Osteoblast (primary cell): ENCODE data around the gene SLC30A10. TPM values are rescaled to one million over a fixed set of nuclear protein-coding genes. Genes with fewer than 3 reads are reported as not detected.
"Not testable (repeated sequence)": the region's sequence is repeated elsewhere in the genome, so short reads cannot be mapped to it uniquely, and the experiment has no call there.

Experiments used
- DNase-seq: peaks from one replicate; pipeline ENCODE4 v3.0.0; 2011; ENCODE audit warnings: low spot score, mixed read lengths; ENCODE audit not compliant: insufficient read length; ENCODE audit errors: missing footprints
- H2AFZ ChIP-seq: 2 replicates; pipeline ENCODE4 v1.6.0; 2011; ENCODE audit warnings: mild to moderate bottlenecking, low read length
- H3K27ac ChIP-seq: 2 replicates; pipeline ENCODE4 v1.5.1; 2011; ENCODE audit warnings: mild to moderate bottlenecking, low read depth, low read length, moderate library complexity
- H3K27me3 ChIP-seq: 2 replicates; pipeline ENCODE4 v1.6.0; 2012; ENCODE audit warnings: mild to moderate bottlenecking, control low read depth, inconsistent platforms, low read length, moderate library complexity; ENCODE audit not compliant: insufficient read depth
- H3K36me3 ChIP-seq: 2 replicates; pipeline ENCODE4 v1.5.1; 2011; ENCODE audit warnings: mild to moderate bottlenecking, low read length, control low read depth, moderate library complexity; ENCODE audit not compliant: insufficient read depth
- H3K4me1 ChIP-seq: 2 replicates; pipeline ENCODE4 v1.5.1; 2011; ENCODE audit warnings: mild to moderate bottlenecking, low read length, control low read depth, moderate library complexity; ENCODE audit not compliant: insufficient read depth
- H3K4me2 ChIP-seq: 2 replicates; pipeline ENCODE4 v1.6.0; 2011; ENCODE audit warnings: mild to moderate bottlenecking, low read length; ENCODE audit not compliant: insufficient read depth
- H3K4me3 ChIP-seq: fragments of 200-600 bp; sonication (generic); 3 replicates; pipeline ENCODE4 v1.5.1; 2012; ENCODE audit warnings: mild to moderate bottlenecking, low read length, inconsistent platforms; ENCODE audit not compliant: insufficient read depth
- H3K79me2 ChIP-seq: 2 replicates; pipeline ENCODE4 v1.6.0; 2012; ENCODE audit warnings: mild to moderate bottlenecking, low read length, control low read depth, inconsistent platforms; ENCODE audit not compliant: insufficient read depth
- H3K9me3 ChIP-seq: 2 replicates; pipeline ENCODE4 v1.5.1; 2011; ENCODE audit warnings: low read depth, low read length, control low read depth
- H4K20me1 ChIP-seq: 2 replicates; pipeline ENCODE4 v1.6.0; 2012; ENCODE audit warnings: mild to moderate bottlenecking, low read length, control low read depth; ENCODE audit not compliant: insufficient read depth
- CTCF ChIP-seq: IDR thresholded peaks from 2 replicates; pipeline ENCODE4 v1.5.1; 2011; ENCODE audit warnings: mild to moderate bottlenecking, low read depth, low read length, moderate library complexity; ENCODE audit errors: extremely low read depth
- total RNA-seq: library from RNA; depleted of rRNA; stranded (reverse); fragments of >200 nt; gene quantifications from 2 replicates; pipeline ENCODE4 v1.2.3, GENCODE V29; 2012

The SLC30A10 gene
- total RNA-seq, 1 donor = 0.36 TPM

- Histone ChIP-seq H3K4me1 (no peaks in the 10 kb centered on the region), H3K36me3 (no peaks in the 10 kb centered on the region), H3K27me3 (no peaks in the 10 kb centered on the region), H3K4me2 (no peak overlapping the region), H3K4me3 (no peak overlapping the region), H3K79me2 (no peaks in the 10 kb centered on the region), H3K9me3 (no peaks in the 10 kb centered on the region), H2AFZ (no peak overlapping the region), H4K20me1 (no peaks in the 10 kb centered on the region), H3K27ac (no peak overlapping the region)
- DNase-seq = no peak
- TF ChIP-seq CTCF = no peak
These were observed 20.6 kb downstream of the SLC30A10 start for GRCh38 chr1:219907772-219908070.

GRCh38 chr1:219906924-219907771, 21.2 kb downstream of the SLC30A10 start:
- TF ChIP-seq CTCF = no peak

GRCh38 chr1:219906565-219906923, 21.8 kb downstream of the SLC30A10 start:
- H3K79me2 ChIP-seq, H3K36me3 ChIP-seq, DNase-seq, H4K20me1 ChIP-seq, H3K4me3 ChIP-seq, H3K4me1 ChIP-seq, H3K9me3 ChIP-seq, H3K4me2 ChIP-seq, H3K27me3 ChIP-seq, H2AFZ ChIP-seq, H3K27ac ChIP-seq: not testable (repeated sequence)

More at GRCh38 chr1:219906924-219907771, 21.2 kb downstream of the SLC30A10 start:
- no peak overlapping the region for H3K27ac ChIP-seq
- no peaks in the 10 kb centered on the region for H3K79me2 ChIP-seq
- H3K4me1 ChIP-seq = no peaks in the 10 kb centered on the region
- no peaks in the 10 kb centered on the region for H3K27me3 ChIP-seq
- H3K4me2 ChIP-seq = no peak overlapping the region
- H3K9me3 ChIP-seq = no peaks in the 10 kb centered on the region
- no peaks in the 10 kb centered on the region for H4K20me1 ChIP-seq
- no peaks in the 10 kb centered on the region for H3K36me3 ChIP-seq
- DNase-seq = no peak
- no peak overlapping the region for H3K4me3 ChIP-seq
- H2AFZ ChIP-seq = no peak overlapping the region

GRCh38 chr1:219905524-219905923, 22.8 kb downstream of the SLC30A10 start:
- Histone ChIP-seq H3K4me1 (no peaks in the 10 kb centered on the region), H2AFZ (no peak overlapping the region), H3K79me2 (no peaks in the 10 kb centered on the region), H3K27me3 (no peaks in the 10 kb centered on the region), H3K36me3 (no peaks in the 10 kb centered on the region), H3K4me2 (no peak overlapping the region), H3K9me3 (no peaks in the 10 kb centered on the region), H3K4me3 (no peak overlapping the region), H4K20me1 (no peaks in the 10 kb centered on the region), H3K27ac (no peak overlapping the region)
- no peak for DNase-seq
- TF ChIP-seq CTCF = no peak
